RPMI8226 (cell line): ENCODE results near the gene POMGNT2.

Experiments
- DNase-seq: peaks from one replicate; pipeline ENCODE4 v3.0.0-alpha.2; 2015

The POMGNT2 gene

DNA sequence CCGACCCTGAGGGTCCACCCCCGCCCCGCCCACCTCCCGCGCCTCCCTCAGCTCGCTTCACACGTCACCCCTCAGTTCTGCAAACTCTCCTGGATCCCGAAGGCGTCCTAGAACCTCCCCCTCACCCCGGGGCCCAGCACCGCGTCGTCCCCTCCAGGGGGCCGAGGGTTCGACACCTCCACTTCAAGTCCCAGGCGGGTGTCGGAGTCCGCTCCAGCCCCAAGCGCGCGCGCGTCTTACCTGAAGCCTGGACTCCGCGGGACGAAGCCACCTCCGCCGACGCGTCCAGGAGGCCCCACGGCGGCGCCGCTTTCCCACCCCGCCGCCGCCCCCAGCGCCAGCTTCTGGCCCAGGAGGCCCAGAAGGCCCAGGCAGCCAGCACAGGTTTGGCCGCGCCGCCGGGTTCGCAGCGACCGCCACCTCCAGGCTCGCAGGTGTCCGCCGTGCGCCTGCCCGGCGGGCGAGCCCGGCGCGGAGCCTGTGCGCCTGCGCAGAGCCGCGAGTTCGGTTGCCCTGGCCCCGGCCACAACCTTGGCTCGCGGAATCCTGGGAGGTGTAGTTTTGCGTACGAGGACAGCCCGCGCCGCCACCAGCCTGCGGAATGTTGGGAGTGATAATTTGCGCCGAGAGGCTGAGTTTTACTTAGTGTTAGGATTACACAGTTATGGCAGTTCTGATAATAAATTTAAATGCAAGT is at the start of gene POMGNT2:
POMGNT2 (minus strand) TSS at position 484 of the 697 bp plus-strand sequence. CDS start 24,648 bp downstream, outside the sequence.
- DNase-seq: peak; percentile 91

- DNase-seq: no peak
Observed at GRCh38 chr3:43154980-43155379, 49.1 kb upstream of the POMGNT2 start.

DNA sequence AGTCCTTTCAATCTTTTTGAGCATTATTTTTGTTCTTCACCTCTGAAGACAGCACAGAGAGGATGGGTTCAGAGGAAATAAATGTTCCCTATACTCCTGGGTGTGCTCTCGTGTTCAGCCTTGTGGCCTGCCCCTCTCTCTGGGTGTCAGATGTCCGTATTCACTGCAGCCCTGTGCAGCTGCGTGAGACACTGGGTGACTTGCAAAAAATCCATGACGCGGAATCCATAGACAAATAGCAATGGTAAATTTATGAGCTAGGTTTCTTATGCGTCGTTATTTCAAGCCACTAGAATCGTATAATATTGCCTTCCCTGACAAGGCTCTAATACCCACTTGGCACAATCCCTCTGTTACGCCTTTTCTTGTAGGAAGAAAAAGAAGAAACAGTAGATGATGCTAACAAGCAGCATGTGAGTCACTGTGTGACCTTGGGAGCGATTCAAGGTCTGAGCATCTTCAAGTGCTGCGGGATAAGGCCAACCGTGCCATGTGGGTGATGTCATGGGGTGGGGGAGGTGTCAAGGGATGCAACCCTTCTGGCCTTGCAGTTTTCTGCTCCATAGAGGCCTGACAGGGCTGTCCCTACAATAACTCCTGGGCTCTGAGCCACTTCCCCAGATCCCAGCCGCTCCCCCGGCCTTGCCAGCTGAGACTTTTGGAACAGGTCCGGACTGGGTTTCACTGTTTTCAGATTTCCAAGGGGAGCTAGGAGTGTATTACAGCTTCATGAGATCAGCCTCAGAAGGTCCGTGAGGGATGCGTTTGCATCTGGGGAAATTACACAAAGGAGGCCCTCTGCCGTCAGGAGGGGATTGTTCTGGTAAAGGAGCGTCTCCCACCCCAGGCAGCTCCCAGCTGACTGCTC is 47.6 kb upstream of the POMGNT2 start:
- DNase-seq: no peak

DNA sequence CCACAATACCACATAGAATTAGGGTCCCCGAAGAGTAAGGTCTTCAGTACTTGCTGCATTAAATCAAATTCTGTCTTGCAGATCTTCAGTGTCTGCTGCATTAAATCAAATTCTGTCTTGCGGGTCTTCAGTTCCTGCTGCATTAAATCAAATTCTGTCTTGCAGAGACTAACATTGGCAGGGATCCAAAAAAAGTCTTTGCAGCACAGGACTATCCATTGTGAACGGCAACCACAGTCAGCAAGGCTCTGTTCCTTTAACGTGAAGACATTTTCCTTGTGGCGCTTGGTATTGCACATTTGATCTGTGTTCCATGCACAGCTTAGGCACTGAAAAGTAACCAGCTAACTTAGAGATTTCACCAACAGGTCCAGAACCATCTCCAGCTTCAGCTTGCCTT is 46.8 kb upstream of the POMGNT2 start:
- DNase-seq: no peak

DNA sequence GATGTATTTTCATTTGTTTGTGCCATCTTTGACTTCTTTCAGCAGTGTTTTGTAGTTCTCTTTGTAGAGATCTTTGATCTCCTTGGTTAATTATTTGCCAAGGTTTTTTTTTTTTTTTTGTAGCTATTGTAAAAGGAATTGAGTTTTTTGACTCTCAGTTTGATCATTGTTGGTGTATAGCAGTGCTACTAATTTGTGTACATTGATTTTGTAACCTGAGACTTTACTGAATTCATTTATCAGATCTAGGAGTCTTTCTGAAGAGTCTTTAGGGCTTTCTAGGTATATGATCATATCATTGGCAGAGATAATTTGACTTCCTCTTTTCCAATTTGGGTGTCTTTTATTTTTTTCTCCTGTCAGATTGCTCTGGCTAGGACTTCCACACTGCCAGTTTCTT is 42.2 kb upstream of the POMGNT2 start:
- DNase-seq: no peak

- DNase-seq: no peak
Observed at GRCh38 chr3:43146599-43146998, 40.7 kb upstream of the POMGNT2 start.

- DNase-seq: peak; percentile 31
Observed at GRCh38 chr3:43144761-43145490, 39.0 kb upstream of the POMGNT2 start.

DNA sequence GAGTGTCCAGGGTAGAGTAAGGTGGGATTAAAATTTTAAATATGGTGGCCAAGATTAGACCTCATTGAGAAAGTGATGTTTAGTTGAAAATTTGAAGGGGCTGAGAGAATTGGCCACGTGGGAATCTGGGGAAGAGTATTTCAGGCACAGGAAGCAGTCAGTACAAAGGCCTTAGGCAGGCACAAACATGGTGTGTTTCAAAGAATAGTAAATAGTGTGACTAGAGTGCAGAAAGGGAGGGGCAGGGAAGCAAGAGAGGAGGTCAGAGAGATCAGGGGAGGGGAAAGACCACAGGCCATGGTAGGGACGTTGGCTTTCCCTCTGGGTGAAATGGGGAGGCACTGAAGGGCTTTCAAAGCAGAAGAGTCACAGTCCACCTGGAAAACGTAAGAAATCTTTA is 36.6 kb upstream of the POMGNT2 start:
- DNase-seq: no peak

DNA sequence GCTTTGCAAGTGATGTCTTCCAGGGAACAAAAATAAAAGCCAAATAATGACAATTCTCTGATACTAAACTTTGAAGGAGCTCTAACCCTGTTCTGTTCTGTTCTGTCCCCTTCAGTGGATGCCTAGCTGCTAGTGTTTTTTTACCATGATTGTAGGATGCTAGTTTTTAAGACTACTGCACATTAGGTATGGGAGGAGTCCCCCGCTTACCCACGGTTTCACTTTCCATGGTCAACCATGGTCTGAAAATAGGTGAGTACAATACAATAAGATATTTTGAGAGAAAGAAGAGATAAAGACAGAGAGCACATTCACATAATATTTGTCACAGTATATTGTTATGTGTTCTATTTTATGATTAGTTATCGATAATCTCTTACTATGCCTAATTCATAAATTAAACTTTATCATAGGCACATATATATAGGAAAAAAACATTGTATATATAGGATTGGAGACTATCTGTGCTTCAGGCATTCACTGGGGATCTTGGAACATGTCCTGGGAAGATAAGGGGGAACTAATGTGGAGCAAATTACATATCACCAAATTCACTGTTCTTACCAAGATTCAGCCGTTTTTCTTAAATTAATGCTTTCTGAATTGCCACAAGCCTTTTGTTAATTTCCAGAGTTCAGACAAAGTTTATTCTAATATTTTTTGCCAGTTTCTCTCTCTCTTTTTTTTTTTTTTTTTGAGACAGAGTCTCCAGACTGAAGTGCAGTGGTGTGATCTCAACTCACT is 32.8 kb upstream of the POMGNT2 start:
- DNase-seq: no peak

- DNase-seq: no peak
Observed at GRCh38 chr3:43132870-43133636, 27.2 kb upstream of the POMGNT2 start.

- no peak for DNase-seq
Observed at GRCh38 chr3:43132193-43132592, 26.3 kb upstream of the POMGNT2 start.

DNA sequence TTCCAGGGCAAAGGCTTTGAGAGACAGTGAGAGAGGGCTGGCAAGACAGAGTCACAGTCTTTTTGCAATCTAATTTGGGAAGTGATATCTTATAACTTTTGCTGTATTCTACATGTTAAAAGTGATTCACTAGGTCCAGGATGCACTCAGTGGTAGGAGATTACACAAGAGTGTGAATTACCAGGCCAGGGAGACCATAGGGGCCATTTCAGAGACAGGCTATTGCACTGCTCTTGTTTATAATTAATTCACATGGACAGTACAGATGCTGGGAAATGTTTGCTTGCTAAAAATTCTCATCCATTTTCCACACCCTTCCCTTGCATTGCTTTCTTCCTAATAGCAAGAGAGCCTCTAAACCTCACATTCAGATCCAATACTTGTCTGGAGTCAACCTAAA is 22.6 kb upstream of the POMGNT2 start:
- DNase-seq: no peak

DNA sequence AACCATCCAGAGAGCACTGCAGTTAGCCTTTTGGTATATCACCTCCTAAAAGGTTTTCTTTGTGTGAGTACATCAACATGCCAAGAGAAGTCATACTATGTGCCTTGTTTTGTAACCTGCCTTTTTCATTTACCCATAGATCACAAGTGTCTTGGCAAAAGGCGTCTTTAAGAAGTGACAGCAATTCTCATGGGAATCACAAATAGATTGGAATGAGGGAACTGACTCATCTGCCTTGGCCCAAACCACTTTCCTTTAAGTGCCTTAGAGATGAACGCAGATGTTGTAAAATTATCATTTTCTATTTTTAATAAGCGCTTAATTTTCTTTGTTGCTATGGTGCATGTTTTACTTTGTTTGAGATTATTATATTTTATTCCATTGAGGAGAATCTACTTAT is 20.7 kb upstream of the POMGNT2 start:
- DNase-seq: no peak

DNA sequence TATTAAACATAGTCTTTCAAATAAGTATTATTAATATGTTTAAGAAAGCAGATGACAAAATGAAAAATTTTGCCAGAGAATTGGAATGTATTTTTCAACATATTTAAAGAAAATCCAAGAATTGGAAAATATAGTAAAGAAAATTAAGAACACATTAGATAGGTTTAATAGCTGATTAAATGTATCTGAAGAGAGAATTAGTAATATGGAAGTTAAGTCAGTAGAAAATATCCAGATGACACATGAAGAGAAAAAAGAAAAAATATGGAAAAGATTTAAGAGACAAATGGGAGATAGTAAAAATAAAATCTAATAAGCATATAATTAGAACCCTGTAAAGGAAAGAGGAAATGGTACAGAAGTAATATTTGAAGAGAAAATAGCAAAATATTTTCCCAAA is 18.0 kb upstream of the POMGNT2 start:
- no peak for DNase-seq

- DNase-seq: no peak
Observed at GRCh38 chr3:43120937-43121336, 15.1 kb upstream of the POMGNT2 start.

GRCh38 chr3:43117257-43117656 is 11.4 kb upstream of the POMGNT2 start:
- DNase-seq: no peak

DNA sequence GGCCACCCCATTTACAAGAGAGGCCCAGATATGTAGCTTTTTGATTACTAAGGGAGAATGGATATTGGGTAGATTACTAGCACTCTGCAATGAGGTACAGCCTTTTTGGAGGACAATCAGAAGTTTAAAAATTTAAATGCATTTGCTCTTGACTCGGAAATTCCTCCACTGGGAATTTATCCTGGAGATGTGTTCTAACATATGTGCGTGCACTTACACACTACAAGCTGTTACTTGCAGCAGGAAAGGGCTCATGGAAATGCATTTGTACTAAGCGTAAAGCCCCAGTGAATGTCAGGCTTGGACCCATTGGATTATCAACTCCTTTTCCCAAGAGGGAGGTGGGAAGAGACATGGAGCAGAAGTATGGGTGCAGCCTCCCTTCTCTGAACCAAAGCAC is 7.8 kb upstream of the POMGNT2 start:
- no peak for DNase-seq

DNA sequence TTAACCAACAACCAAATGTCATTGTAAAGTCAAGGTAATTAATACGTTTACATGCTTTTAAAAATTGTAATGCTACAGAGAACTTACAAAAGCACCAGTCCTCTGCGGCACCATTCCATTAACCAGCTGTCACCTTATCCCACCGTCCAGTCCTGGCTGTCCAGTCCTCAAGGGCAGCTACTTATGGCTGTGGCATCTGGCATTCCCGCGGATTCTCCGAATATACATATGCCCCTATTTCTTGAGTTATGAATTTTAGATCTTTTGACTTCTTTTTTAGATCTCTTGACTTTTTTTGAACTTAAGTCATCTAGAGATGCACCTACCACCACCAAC is 382 bp upstream of the POMGNT2 start:
- no peak for DNase-seq

DNA sequence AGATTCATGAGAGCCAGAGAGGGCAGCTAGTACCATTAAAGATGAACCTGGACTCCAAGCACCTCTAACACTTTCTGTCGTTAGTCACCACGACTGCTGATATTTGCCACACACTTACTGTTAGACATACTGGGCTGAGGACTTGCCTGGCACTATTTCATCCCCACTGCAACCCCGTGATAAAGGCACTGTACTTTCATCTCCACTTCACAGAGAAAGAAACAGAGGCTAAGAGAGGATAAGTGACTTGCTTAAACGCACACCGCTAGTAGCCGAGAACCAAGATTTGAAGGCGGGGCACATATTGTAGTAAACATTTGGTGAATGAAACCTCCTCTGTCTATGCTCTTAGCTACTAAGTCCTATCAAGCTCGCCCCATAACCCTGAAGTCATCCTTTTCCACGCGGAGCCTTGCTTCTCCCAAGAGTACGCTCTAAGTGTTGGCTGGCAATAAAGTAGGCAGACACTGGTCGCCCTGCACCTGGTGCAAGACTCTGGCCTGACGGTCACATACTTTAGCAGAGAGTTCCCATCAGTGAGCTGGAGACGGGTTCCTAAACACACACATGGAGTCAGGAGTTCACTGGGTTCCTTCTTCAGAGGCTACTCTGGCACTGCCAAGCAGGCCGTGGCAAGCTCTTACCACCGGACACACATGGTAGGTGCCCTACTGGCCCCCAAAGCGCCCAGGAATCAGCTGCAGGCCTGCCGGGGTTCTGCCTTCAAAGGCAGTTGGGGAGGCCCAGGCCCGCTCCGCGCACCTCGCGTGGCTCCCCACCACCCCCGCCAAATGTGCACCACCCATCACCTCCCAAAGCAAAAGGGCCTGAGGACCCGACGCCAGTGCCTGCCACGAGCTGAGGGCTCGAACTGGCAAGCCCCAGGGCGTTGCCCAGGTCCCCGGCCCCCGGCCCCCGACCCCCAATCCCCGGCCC is 951 bp downstream of the POMGNT2 start:
- DNase-seq: peak; percentile 8

DNA sequence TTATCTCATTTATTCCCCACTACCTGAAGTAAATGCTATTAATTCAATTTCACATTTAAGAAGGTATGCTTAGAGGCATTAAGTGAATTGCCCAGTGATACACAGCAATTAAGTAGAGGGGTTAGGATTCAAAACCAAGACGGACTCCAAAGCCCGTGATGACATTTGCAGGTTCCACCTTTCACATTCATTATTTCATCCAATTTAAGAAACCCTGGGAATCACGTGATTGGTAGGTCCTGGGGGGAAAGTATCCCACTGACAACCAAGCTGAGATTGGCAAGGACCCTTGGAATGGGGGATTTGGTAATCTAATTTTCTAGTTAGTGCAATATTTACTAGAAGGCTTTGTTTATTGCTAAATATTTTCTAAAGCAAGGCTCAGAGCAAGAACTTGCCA is 1.8 kb downstream of the POMGNT2 start:
- no peak for DNase-seq
